A549 (cell line): ENCODE measurements around the gene GAB1. TPM values are rescaled to one million over a fixed set of nuclear protein-coding genes. Genes with fewer than 3 reads are reported as not detected.

Source experiments
- ATAC-seq, 2 experiments: fragments of 200-7000 bp in 1 of 2; fragments of >200 bp in 1 of 2; cut with Nextera tagmentation in 1 of 2; cut with Tn5 transposase in 1 of 2; 3 replicates each; pipeline versions ENCODE4 v1.8.0 to v1.9.1; 2018 to 2020; ENCODE audit warnings: mild to moderate bottlenecking in 1 of 2, moderate library complexity in 1 of 2
- CTCF ChIA-PET: fragments of 300-600 bp; sonication (Branson Sonifier 250); formaldehyde crosslinking; extraction: SDS; loops from one replicate; lab custom pipeline; 2021; ENCODE audit warnings: antibody characterized with exemption, inconsistent platforms; lab: Yijun Ruan, JAX
- POLR2A ChIA-PET: fragments of 350-600 bp; formaldehyde crosslinking; extraction: SDS; loops from one replicate; lab custom pipeline; 2021; ENCODE audit warnings: antibody characterized with exemption, inconsistent platforms; lab: Yijun Ruan, JAX
- DNase-seq, 2 experiments: peaks; one replicate each; pipeline versions ENCODE4 v3.0.0 to v3.0.0-alpha.2; 2011 to 2016; ENCODE audit warnings: low read depth in 1 of 2, low spot score in 1 of 2
- FAIRE-seq: peaks from 2 replicates; lab custom pipeline; 2011; peaks lifted over from hg19 to GRCh38; lab: Jason Lieb, UNC
- H3K27ac ChIP-seq, 2 experiments: fragments of >200 bp; sonication (Bioruptor Twin); formaldehyde crosslinking; 3 replicates each; pipeline ENCODE4 v1.5.1; 2016 to 2017
- H3K4me1 ChIP-seq: fragments of >200 bp; sonication (Bioruptor Twin); formaldehyde crosslinking; 3 replicates; pipeline ENCODE4 v1.6.1; 2016
- H3K4me2 ChIP-seq: fragments of >200 bp; sonication (Bioruptor Twin); formaldehyde crosslinking; 3 replicates; pipeline ENCODE4 v1.6.1; 2016
- H3K4me3 ChIP-seq: fragments of >200 bp; sonication (Bioruptor Twin); formaldehyde crosslinking; 3 replicates; pipeline ENCODE4 v1.5.1; 2016
- H3K9me3 ChIP-seq: fragments of >200 bp; sonication (Bioruptor Twin); formaldehyde crosslinking; 3 replicates; pipeline ENCODE4 v1.6.1; 2016
- BHLHE40 ChIP-seq: IDR thresholded peaks from 2 replicates; pipeline ENCODE4 v1.6.1; 2012; ENCODE audit warnings: low read depth, low read length, inconsistent platforms
- CEBPB ChIP-seq, 2 experiments: fragments of >200 bp in 1 of 2; sonication (Bioruptor Twin) in 1 of 2; formaldehyde crosslinking in 1 of 2; IDR thresholded peaks; 2 replicates each; pipeline ENCODE4 v1.6.1; 2012 to 2016
- CHD2 ChIP-seq: fragments of 150-350 bp; IDR thresholded peaks from 2 replicates; pipeline ENCODE4 v1.6.1; 2014; ENCODE audit warnings: low read length; ENCODE audit not compliant: partially characterized antibody
- ESRRA ChIP-seq: fragments of 150-350 bp; IDR thresholded peaks from 2 replicates; pipeline ENCODE4 v1.6.1; 2014; ENCODE audit warnings: mild to moderate bottlenecking, low read length, borderline replicate concordance
- FOXS1 ChIP-seq: fragments of 250-450 bp; sonication (Bioruptor Pico); IDR thresholded peaks from 2 replicates; pipeline ENCODE4 v1.5.0; 2020; ENCODE audit warnings: mild to moderate bottlenecking, moderate library complexity
- GATA3 ChIP-seq: IDR thresholded peaks from 2 replicates; pipeline ENCODE4 v1.6.1; 2012; ENCODE audit warnings: borderline replicate concordance
- JUN ChIP-seq, 2 experiments: fragments of >200 bp; sonication (Bioruptor Twin); formaldehyde crosslinking; IDR thresholded peaks; 2 replicates in 1 of 2; 3 replicates in 1 of 2; pipeline ENCODE4 v1.6.1; 2016 to 2017
- MAZ ChIP-seq: fragments of 150-350 bp; IDR thresholded peaks from 2 replicates; pipeline ENCODE4 v1.6.1; 2014; ENCODE audit warnings: antibody characterized with exemption, low read depth, low read length, borderline replicate concordance
- MYC ChIP-seq: IDR thresholded peaks from 2 replicates; pipeline ENCODE4 v1.6.1; 2012; ENCODE audit warnings: mild to moderate bottlenecking, inconsistent platforms, low read length, improper control_type of control experiment, borderline replicate concordance
- NFE2L2 ChIP-seq: fragments of 150-350 bp; conservative IDR thresholded peaks from 2 replicates; pipeline ENCODE4 v1.6.1; 2014; ENCODE audit warnings: low read length
- NPAS2 ChIP-seq: fragments of 250-450 bp; sonication (Bioruptor Pico); IDR thresholded peaks from 2 replicates; pipeline ENCODE4 v1.8.0; 2022; ENCODE audit warnings: mild to moderate bottlenecking, moderate library complexity, borderline replicate concordance
- NR3C1 ChIP-seq: fragments of >200 bp; sonication (Bioruptor Twin); formaldehyde crosslinking; IDR thresholded peaks from 3 replicates; pipeline ENCODE4 v1.6.1; 2017
- POLR2A ChIP-seq: IDR thresholded peaks from 2 replicates; pipeline ENCODE4 v1.6.1; 2012; ENCODE audit warnings: mild to moderate bottlenecking, low read length
- RARB ChIP-seq: fragments of 250-450 bp; sonication (Bioruptor Pico); IDR thresholded peaks from 2 replicates; pipeline ENCODE4 v1.8.0; 2021; ENCODE audit warnings: mild to moderate bottlenecking, moderate library complexity
- RCOR1 ChIP-seq: fragments of 150-350 bp; IDR thresholded peaks from 2 replicates; pipeline ENCODE4 v1.6.1; 2014; ENCODE audit warnings: antibody characterized with exemption, low read length, low read depth
- RFX5 ChIP-seq: fragments of 450-650 bp; IDR thresholded peaks from 2 replicates; pipeline ENCODE4 v1.7.1; 2014; ENCODE audit warnings: antibody characterized with exemption, mild to moderate bottlenecking, moderate library complexity
- RNF2 ChIP-seq: fragments of 200-600 bp; sonication (generic); IDR thresholded peaks from 2 replicates; pipeline ENCODE4 v1.6.1; 2016; ENCODE audit warnings: low read depth, mild to moderate bottlenecking, antibody characterized with exemption, moderate library complexity, borderline replicate concordance
- ZC3H11A ChIP-seq: fragments of 450-650 bp; IDR thresholded peaks from 2 replicates; pipeline ENCODE4 v1.6.1; 2014; ENCODE audit warnings: antibody characterized with exemption, mild to moderate bottlenecking
- ZFP36 ChIP-seq: fragments of 450-650 bp; IDR thresholded peaks from 2 replicates; pipeline ENCODE4 v1.6.1; 2014; ENCODE audit warnings: borderline replicate concordance; ENCODE audit not compliant: partially characterized antibody
- WGBS: methylation state at CpG from one replicate; pipeline ENCODE4 v1.1.6; 2017; ENCODE audit errors: missing lambda C conversion rate; 5-methylcytosine and 5-hydroxymethylcytosine counted together
- polyA plus RNA-seq, 4 experiments: library from polyadenylated mRNA; depleted of rRNA in 3 of 4; stranded (reverse); fragments of >200 nt; fragmentation: RNase III in 1 of 4; extraction: RNeasy Plus Mini Kit Qiagen cat#74134 plus additional on column Dnase treatment in 1 of 4; gene quantifications; 2 replicates in 3 of 4; 3 replicates in 1 of 4; pipeline ENCODE4 v1.2.3, GENCODE V29; 2011 to 2017
- TF ChIP-seq, protein P1 (sequence below): IDR thresholded peaks from 2 replicates; pipeline ENCODE4 v1.6.1; 2012; ENCODE audit warnings: low read depth, borderline replicate concordance
- TF ChIP-seq, protein P2 (sequence below): fragments of 450-650 bp; IDR thresholded peaks from 2 replicates; pipeline ENCODE4 v1.6.1; 2014; ENCODE audit warnings: antibody characterized with exemption
- TF ChIP-seq, protein P3 (sequence below): fragments of >200 bp; sonication (Bioruptor Twin); formaldehyde crosslinking; IDR thresholded peaks from 3 replicates; pipeline ENCODE4 v1.5.1; 2016

The GAB1 gene
- polyA plus RNA-seq, 2 of the 4 experiments (the other 2 are of a cell fraction) = 2.3 to 3.6 TPM

DNA sequence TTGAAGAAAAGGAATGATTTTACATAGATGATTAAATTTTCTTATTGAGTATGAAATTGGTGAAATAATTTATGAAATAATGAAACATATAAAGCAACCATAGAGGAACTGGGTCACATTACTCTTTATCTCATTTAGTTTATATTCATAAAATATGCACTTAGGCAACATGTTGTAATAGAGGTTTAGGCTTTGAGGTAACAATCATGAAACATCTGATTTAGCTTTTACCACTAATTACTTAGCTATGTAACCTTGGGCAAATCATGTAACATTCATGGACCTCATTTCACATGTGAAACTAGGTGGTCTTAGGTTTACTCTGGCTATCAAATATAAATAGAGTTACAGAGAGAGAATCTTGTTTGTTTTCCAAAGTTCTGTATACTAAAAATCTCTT lies 122.3 kb downstream of the GAB1 start:
- no peak for TF ChIP-seq ZC3H11A
- TF ChIP-seq, all 56 proteins: peak for 0
- no peak overlapping the region for H3K4me2 ChIP-seq
- DNase-seq (no peak), FAIRE-seq (no peak), ATAC-seq (no peak)
- no peaks in the 10 kb centered on the region for H3K9me3 ChIP-seq
- CTCF ChIA-PET = no interaction called here
- H3K27ac ChIP-seq = no peak overlapping the region
- H3K4me1 ChIP-seq = no peaks in the 10 kb centered on the region
- POLR2A ChIA-PET = no interaction called here
- H3K4me3 ChIP-seq = no peak overlapping the region

DNA sequence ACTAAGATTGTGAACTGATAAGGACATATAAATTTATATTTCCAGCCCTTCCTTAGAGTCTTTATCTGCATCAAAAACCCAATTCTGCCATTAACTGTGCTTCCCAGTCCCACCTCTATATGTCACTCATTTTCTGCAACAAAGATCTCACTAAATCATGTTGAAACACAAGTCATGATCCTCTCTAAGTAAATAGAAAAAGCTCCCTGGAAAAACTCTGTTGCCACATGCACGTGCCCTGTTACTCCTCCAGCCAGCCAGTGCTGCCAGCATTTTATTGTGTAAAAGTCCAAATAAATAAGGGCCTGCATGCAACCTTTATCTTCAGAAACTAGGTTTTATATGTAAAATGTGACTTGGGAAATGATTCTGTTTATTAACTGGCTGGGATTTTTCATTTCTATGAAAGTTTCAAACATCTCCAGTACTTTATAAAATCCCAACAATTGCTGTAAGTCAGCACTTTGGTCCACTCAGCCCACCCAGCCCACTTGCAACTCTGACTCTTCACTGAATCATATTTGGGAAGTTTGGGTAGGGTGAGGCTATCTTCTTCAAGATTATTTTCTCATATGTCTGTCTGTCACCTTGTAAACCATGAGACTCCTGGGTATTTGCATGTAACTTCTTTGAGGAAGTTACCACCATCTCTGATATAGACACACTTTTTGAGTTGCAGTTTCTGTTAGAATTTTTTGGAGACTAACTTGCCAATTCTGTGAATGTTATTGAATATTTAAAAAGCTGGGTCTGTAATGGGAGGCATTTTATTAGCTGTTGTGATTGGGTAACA lies 136.9 kb downstream of the GAB1 start:
- H3K9me3 ChIP-seq = no peaks in the 10 kb centered on the region
- no peak overlapping the region for H3K4me2 ChIP-seq
- 50% methylated on average over 1 of the region's 1 CpG for WGBS
- CTCF ChIA-PET = no interaction called here
- POLR2A ChIA-PET = no interaction called here
- no peak overlapping the region for H3K27ac ChIP-seq
- ATAC-seq = no peak
- DNase-seq = no peak
- no peak for TF ChIP-seq MAZ
- TF ChIP-seq, protein P1, sequence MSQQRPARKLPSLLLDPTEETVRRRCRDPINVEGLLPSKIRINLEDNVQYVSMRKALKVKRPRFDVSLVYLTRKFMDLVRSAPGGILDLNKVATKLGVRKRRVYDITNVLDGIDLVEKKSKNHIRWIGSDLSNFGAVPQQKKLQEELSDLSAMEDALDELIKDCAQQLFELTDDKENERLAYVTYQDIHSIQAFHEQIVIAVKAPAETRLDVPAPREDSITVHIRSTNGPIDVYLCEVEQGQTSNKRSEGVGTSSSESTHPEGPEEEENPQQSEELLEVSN = no peak
- TF ChIP-seq NR3C1 = no peak
- TF ChIP-seq RFX5 = no peak
- TF ChIP-seq MYC = no peak
- TF ChIP-seq ZFP36 = no peak
- no peak for TF ChIP-seq FOXS1 (CRISPR knock-in tag)
- no peak for TF ChIP-seq NPAS2
- no peak for TF ChIP-seq RARB (CRISPR knock-in tag)
- TF ChIP-seq ESRRA = no peak
- TF ChIP-seq BHLHE40 = no peak
- TF ChIP-seq, protein P2, sequence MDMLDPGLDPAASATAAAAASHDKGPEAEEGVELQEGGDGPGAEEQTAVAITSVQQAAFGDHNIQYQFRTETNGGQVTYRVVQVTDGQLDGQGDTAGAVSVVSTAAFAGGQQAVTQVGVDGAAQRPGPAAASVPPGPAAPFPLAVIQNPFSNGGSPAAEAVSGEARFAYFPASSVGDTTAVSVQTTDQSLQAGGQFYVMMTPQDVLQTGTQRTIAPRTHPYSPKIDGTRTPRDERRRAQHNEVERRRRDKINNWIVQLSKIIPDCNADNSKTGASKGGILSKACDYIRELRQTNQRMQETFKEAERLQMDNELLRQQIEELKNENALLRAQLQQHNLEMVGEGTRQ = no peak
- TF ChIP-seq NFE2L2 = no peak
- TF ChIP-seq, protein P3, sequence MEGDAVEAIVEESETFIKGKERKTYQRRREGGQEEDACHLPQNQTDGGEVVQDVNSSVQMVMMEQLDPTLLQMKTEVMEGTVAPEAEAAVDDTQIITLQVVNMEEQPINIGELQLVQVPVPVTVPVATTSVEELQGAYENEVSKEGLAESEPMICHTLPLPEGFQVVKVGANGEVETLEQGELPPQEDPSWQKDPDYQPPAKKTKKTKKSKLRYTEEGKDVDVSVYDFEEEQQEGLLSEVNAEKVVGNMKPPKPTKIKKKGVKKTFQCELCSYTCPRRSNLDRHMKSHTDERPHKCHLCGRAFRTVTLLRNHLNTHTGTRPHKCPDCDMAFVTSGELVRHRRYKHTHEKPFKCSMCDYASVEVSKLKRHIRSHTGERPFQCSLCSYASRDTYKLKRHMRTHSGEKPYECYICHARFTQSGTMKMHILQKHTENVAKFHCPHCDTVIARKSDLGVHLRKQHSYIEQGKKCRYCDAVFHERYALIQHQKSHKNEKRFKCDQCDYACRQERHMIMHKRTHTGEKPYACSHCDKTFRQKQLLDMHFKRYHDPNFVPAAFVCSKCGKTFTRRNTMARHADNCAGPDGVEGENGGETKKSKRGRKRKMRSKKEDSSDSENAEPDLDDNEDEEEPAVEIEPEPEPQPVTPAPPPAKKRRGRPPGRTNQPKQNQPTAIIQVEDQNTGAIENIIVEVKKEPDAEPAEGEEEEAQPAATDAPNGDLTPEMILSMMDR = no peak
- no peak for TF ChIP-seq RCOR1
- no peak for TF ChIP-seq CEBPB (IDR thresholded peaks at IDR 0.05)
- no peak for TF ChIP-seq CHD2
- TF ChIP-seq JUN (IDR thresholded peaks at IDR 0.05) = no peak
- TF ChIP-seq RNF2 = no peak
- no peak overlapping the region for H3K4me3 ChIP-seq
- no peak for FAIRE-seq
- H3K4me1 ChIP-seq = no peaks in the 10 kb centered on the region

DNA sequence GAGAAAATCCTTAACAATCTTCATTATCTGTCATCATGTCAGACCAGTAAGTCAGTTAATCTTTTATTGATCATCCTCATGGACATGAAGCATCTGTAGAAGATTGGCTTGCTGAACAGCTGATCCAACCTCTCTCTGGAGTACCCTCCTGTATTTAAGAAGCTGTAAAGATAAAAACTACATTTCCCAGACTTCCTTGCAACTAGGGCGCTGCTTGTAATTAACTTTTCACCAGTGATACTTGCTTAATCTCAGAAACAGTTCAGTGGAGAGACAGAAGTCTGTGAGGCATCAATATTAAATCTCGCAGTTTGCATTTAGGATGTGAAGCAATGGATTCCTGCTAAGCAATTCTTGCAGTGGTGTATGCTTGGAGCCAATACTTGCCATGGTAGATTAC lies 140.8 kb downstream of the GAB1 start:
- no peak overlapping the region for H3K27ac ChIP-seq
- ChIA-PET POLR2A (no interaction called here), CTCF (no interaction called here)
- H3K9me3 ChIP-seq = no peaks in the 10 kb centered on the region
- no peak overlapping the region for H3K4me3 ChIP-seq
- WGBS = 61% methylated on average over 2 of the region's 2 CpGs
- no peak for ATAC-seq
- H3K4me2 ChIP-seq = no peak overlapping the region
- no peak for DNase-seq
- H3K4me1 ChIP-seq = no peaks in the 10 kb centered on the region
- FAIRE-seq = no peak
- TF ChIP-seq FOXS1 (CRISPR knock-in tag) = no peak
- no peak for TF ChIP-seq POLR2A
- TF ChIP-seq GATA3 = no peak
